GM15510 (cell line): ENCODE results near the gene RAB40B.

Experiments used
- POLR2A ChIP-seq: IDR thresholded peaks from 3 replicates; pipeline ENCODE4 v1.6.1; 2011; ENCODE audit warnings: borderline replicate concordance; ENCODE audit not compliant: insufficient read length; ENCODE audit errors: extremely low read depth

Gene RAB40B

DNA sequence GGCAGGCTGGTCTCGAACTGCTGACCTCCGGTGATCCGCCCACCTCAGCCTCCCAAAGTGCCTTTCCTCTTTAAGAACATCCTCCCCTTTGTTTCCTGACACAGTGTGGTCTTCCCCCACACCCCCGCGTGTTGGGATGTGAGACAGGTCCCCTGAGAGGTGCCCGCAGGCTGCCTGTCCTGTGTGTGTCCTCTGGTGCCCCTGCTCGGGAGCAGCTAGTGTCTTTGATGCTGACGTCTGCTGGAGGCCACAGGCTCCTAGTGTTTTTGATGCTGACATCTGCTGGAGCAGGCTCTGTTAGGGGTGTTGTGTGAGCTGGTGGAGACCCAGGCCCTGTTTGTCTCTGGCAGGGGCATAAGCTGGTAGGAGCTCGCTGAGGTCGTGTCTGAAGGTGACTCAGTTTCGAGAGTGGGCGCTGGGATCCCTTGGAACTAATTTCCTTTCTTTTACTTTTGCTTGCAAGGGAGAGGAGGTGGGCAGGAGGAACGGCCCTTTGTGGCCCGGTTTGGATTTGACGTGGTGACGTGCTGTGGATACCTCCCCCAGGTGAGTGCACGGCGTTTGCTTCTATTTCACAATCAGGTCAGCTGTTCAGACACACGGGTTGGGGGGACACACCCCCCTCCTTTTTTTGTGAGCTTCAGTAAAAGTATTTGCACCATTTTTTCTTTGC lies 24.0 kb upstream of the RAB40B start:
- TF ChIP-seq POLR2A, result no peak

DNA sequence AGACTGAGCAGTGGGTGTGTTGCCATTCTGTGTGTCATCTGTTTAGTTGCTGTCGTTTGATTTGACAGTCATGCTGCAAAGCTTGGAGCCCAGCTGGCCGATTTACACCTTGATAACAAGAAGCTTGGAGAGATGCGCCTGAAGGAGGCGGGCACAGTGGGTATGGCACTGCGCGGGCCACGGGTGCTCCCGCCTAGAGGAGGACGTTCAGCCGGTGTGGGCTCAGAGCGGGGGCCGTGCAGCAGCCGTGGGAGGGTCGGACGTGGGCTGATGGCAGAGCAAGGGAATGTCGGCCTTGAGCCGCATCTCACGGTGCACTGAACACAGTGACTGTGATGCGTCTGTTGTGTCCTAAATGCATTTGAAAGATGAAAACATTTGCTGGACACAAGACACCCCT lies 21.7 kb upstream of the RAB40B start:
- TF ChIP-seq POLR2A, result no peak

DNA sequence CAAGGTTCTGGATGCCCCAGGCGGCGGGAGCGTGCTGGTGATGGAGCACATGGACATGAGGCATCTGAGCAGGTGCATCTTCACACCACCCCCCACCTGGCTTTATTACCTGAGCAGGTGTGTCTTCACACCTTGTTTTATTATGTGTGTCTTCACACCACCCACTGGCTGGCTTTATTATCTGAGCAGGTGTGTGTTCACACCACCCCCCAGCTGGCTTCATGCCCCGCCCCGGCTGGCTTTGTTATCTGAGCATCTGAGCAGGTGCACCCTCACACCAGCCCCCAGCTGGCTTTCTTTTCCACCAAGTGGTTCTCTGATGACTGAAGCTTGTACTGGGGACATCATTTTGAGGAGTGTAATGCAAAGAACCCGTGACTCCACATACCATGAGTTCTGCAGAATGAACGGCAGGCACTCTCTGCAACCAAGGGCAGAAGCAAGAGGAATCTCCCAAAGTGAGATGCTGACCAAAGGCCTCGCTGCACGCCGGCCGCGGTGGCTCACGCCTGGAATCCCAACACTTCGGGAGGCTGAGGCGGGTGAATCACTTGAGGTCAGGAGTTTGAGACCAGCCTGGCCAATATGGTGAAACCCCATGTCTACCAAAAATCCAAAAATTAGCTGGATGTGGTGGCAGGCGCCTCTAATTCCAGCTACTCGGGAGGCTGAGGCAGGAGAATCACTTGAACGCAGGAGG lies 20.6 kb upstream of the RAB40B start:
- no peak for TF ChIP-seq POLR2A

DNA sequence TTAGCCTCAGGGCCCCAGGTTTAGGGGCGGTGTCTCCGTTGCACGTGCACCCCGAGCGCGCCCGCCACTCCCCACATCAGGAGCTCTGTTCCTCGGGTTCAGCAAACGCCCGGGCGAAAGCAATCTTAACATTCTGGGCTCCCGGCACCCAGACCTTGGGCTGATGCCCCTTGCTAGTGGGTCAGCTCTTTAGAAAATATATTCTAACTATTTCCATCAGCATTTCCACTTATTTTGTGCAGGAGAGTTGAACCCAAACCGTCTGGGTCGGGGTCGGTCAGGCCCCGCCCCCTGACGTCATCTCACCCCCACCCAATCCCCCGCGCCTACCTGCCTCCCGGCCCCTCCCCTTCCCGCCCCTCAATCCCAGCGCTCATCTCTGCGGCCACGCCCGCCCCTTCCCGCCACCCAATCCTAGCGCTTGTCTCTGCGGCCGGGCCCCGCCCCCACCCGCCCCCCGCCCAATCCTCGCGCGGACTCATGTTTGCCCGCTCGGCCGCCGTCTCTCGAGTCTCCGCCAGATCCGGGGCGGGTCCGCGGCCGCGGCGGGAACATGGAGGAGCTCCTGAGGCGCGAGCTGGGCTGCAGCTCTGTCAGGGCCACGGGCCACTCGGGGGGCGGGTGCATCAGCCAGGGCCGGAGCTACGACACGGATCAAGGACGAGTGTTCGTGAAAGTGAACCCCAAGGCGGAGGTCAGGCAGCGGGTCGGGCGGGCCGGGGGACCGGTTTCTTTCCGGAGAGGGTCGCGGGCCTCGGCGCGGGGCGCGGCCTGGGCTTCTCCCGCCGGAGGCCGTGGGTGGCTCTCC lies 17.9 kb upstream of the RAB40B start, which contains the start of gene FN3KRP:
FN3KRP (plus strand) TSS at position 504 of the 808 bp plus-strand sequence; CDS start at position 554, 50 bp downstream.
- peak; percentile 75 for TF ChIP-seq POLR2A

DNA sequence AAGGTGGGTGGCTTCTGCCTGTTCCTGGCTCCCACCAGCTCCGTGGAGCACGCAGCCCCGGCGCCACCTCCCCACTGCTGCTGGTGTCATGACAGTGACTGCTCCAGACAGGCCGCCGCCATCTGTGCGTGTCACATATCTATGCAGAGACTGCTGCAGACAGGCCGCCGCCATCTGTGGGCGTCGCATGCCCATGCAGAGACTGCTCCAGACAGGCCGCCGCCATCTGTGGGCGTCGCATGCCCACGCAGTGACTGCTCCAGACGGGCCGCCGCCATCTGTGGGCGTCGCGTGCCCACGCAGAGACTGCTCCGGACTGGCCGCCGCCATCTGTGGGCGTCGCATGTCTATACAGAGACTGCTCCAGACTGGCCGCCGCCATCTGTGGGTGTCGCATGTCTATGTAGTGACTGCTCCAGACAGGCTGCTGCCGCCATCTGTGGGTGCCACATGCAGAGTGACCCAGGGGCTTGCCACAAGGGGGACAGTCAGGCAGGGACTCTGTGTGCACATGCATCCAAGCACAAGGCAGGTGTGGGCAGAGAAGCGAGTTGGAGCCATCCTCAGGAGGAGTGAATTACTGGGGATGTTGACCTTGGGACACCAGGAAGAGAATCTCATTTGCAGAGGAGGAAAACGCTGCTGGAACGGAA lies 14.7 kb upstream of the RAB40B start:
- TF ChIP-seq POLR2A, result no peak

DNA sequence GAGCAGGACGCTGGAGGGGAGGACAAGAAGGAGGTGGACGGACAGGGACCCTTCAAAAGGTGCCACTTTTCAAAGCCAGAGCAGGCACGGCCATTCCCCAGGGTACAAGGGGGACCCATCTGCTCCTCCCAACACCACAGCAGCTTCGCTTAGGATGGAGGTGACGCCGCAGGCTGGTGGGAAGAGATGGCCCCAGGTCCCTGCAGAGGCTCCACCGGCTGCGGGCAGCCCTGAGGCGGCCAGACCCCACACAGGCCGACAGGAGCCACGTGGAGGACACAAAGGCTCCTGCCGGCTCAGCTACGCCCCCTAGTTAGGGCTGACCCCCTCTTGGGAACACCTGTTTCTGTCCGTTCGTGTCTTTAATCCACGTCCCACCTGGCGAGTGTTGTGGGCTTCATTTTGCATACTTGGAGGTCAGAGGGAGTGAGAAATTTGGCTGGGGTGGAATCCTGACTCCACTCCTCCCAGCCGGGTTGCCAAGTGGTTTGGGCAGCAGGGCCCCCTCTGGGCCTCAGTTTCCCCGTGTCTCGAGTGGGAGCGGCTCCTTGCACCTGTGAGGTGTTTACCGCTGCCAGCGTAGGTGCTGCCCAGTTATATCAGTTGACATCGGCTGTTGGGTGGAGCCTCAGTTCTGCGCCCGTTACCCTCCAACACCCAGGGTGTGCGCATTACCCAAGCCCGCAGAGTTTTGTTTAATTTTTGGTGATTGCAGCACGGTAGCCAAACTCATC lies 12.2 kb upstream of the RAB40B start:
- no peak for TF ChIP-seq POLR2A

DNA sequence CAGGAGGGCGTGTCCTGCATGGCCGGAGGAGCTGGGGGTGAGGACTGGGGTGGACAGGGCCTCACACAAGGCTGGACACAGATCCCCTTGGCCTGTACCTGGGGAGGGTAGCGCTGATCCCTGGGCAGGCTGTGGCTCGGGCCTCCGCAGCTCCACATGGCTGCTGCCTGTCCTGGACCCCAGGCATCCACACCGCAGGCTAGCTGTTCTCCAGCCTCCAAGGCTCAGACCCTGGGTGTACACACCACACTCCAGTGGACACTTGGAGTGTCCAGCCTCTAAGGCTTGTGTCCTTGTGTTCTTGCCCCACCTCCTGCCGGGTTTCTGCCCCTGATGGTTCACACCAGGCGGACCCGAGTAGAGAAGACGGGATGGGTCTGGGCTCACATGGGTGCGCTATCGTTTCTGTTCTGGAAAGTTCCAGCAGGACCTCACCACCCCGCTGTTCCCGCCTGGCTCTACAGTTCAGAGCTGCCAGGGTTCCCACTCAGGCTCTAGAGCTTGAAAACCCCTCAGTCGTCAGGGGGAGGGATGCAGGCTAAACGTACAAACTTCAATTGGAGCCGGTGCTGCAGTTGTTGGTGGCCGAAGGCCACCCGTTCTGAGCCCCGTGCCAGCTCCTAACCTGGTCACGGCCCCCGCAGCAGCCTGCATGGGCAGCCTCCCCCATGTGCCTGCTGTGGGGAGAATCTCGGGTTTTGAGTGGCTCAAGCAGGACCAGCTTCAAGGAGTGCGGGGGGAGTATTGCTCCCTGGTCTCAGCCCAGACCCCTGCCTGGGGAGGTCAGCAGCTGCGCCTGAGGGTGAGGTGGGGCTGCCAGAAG lies 11.4 kb upstream of the RAB40B start:
- no peak for TF ChIP-seq POLR2A

DNA sequence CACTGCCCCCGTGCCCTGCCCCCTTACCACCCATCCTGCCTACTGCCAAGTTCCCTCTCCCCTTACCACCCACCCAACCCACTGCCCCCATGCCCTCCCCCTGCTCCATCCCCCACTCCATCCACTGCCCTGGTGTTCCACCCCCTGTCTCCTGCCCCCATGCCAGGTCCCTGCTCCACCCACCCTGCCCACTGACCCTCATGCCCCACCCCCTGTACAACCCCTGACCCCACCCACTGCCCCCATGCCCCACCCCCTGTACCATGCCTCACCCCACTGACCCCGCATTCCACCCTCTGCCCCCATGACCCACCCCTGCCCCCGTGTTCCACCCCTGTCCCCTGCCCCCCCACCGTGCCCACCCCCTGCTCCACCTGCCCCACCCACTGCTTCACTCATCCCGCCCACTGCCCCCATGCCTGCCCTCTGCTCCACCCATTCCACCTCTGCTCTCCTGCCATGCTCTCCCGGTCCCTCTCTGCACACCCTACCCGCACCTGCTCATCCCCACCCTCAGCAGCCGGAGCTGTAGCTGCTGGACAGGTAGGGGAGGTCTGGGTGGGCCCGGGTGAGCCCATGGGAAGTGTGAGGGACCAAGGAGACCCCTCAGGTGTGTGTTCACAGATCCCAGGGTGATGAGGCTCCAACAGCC lies 10.7 kb upstream of the RAB40B start:
- no peak for TF ChIP-seq POLR2A

DNA sequence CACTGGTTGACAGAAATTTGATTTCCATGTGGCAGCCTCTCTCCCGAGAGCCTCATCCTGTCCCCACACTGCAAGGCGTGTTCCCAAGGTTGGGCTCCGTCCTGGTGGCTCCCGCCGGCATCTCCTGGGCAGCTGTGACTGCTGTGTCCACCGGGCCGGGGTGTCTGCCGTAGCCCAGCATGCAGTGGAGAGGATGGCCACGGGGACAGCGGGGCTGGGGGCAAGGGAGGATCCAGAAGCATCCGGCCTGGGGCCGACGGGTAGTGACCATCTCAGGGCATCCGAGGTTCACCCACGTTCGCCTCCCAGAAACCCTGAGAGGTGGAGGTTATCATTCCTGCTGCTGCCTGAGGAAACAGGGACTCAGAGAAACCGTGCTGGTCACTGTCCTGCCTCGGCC lies 7.3 kb upstream of the RAB40B start:
- TF ChIP-seq POLR2A, result no peak

DNA sequence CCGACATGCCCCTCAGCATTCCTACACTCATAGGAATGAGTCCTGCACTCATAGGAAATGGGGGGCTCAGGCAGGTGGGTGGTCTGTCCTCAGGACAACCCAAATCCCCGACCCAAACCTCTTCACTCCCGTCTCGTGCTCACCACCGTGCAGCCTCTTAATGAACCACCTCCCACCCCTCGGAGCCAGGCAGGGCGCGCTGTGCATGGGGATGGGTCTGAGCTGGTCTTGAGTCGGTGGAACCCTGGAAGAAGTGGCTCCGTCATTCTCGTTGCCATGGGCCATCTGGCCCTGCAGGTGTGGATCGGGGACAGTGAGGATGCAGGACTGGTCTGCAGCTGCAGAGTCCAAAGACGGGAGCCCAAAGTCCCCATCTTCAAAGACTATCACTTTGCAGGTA lies 6.4 kb upstream of the RAB40B start:
- no peak for TF ChIP-seq POLR2A

DNA sequence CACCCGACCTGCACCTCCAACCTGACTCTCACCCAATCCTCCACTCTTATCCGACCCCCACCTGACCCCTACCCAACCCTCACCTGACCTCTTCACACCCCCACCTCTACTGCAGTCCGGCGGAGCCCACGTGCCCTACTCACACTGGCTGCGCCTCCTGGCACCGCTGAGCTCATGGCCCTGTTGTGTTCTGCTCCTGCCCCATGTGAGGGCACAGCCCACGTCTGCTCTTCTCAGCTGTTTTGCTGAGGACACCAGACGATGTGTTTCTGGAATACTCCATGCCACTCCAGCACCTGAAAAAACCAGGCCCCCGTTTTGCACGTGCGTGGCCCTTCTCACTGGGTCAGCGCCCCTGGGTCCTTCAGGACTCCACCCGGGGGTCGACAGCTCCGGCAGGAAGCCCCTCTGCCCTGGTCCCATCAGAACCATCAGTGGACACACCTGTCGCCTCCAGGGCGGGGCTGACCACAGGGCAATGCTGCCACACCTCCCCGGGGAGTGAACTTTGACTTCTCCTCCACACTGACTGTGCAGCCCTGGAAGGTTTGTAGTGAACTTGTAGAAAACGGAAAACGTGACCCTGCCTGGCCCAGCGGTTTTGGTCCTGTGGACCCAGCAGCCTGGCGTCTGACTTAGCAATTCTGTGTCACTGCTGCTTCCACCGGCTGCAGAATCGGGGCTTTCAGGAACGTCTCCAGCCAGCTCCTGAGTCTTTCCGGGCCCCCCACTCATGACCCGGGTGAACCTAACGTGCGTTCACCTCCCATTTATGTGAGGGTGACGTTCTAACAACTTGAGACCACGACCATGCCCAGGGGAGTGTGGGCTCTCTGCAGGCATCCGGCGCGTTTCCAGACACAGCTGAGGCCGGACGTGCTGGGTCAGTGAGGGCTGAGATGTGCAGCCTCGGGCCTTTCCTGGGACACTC lies 5.7 kb upstream of the RAB40B start:
- TF ChIP-seq POLR2A, result no peak
